K562 (cell line): ENCODE data around the gene CDK4. TPM values are rescaled to one million over a fixed set of nuclear protein-coding genes. Genes with fewer than 3 reads are reported as not detected.

Experiments used
- ATAC-seq: fragments of 200-7000 bp; cut with Tn5 transposase; 3 replicates; pipeline ENCODE4 v1.9.1; 2020; ENCODE audit warnings: moderate library complexity
- BruUV-seq: library from RNA; stranded (reverse); fragments of 400-500 nt; replicated peaks from 2 replicates; lab custom pipeline; 2021; lab: Mats Ljungman, UMichigan
- CTCF ChIA-PET: fragments of 300-600 bp; formaldehyde crosslinking; extraction: SDS; loops from one replicate; lab custom pipeline; 2021; ENCODE audit warnings: low intra/inter-chr PET ratio; lab: Yijun Ruan, JAX
- POLR2A ChIA-PET: fragments of 300-600, 350-650 bp; sonication (Branson Sonifier 250); formaldehyde crosslinking; extraction: SDS; loops from one replicate; lab custom pipeline; 2021; ENCODE audit warnings: antibody characterized with exemption, inconsistent platforms; lab: Yijun Ruan, JAX
- DNase-seq, 4 experiments: peaks; one replicate each; pipeline versions ENCODE4 v3.0.0 to v3.0.0-alpha.2; 2011 to 2018; ENCODE audit warnings: low spot score in 3 of 4, mixed read lengths in 3 of 4; ENCODE audit errors: extremely low read depth in 1 of 4
- FAIRE-seq: peaks from 2 replicates; lab custom pipeline; 2011; peaks lifted over from hg19 to GRCh38; lab: Jason Lieb, UNC
- H2AFZ ChIP-seq: 2 replicates; pipeline ENCODE4 v1.6.0; 2011; ENCODE audit warnings: low read depth, low read length, control low read depth, inconsistent platforms
- H3K27ac ChIP-seq: fragments of 200-600 bp; 3 replicates; pipeline ENCODE4 v1.8.0; 2011; ENCODE audit warnings: low read depth, mild to moderate bottlenecking, control low read depth, inconsistent platforms, low read length, moderate library complexity, mixed read lengths; ENCODE audit errors: extremely low read depth
- H3K27me3 ChIP-seq, 2 experiments: fragments of 300-600 bp in 1 of 2; 2 replicates in 1 of 2; 3 replicates in 1 of 2; pipeline versions ENCODE4 v1.6.0 to v1.8.0; 2011; ENCODE audit warnings: inconsistent platforms in 2 of 2, low read length in 2 of 2, mild to moderate bottlenecking in 1 of 2, mixed read lengths in 1 of 2, moderate library complexity in 1 of 2; ENCODE audit not compliant: control insufficient read depth in 2 of 2, insufficient read depth in 2 of 2
- H3K36me3 ChIP-seq: fragments of 300-600 bp; 3 replicates; pipeline ENCODE4 v1.8.0; 2011; ENCODE audit warnings: mild to moderate bottlenecking, low read length, inconsistent platforms; ENCODE audit not compliant: control insufficient read depth, insufficient read depth
- H3K4me1 ChIP-seq, 2 experiments: fragments of 200-600 bp in 1 of 2; replicated peaks in 1 of 2; 2 replicates in 1 of 2; 3 replicates in 1 of 2; pipeline versions ENCODE4 v1.5.1 to v1.8.0; 2011; ENCODE audit warnings: inconsistent platforms in 2 of 2, low read length in 2 of 2, mild to moderate bottlenecking in 1 of 2, mixed read lengths in 1 of 2, moderate library complexity in 1 of 2; ENCODE audit not compliant: control insufficient read depth in 2 of 2, insufficient read depth in 2 of 2
- H3K4me2 ChIP-seq: 2 replicates; pipeline ENCODE4 v1.6.1; 2011; ENCODE audit warnings: low read length, control low read depth, inconsistent platforms, mixed read lengths; ENCODE audit not compliant: insufficient read depth
- H3K4me3 ChIP-seq: fragments of 200-600 bp; sonication (generic), shearing (Covaris generic); 2 replicates; pipeline ENCODE4 v1.5.1; 2016; ENCODE audit warnings: control low read depth, inconsistent platforms
- H3K79me2 ChIP-seq: fragments of 200-600 bp; 3 replicates; pipeline ENCODE4 v1.8.0; 2011; ENCODE audit warnings: low read length, inconsistent platforms; ENCODE audit not compliant: control insufficient read depth, insufficient read depth
- H3K9ac ChIP-seq, 2 experiments: 2 replicates each; pipeline versions ENCODE4 v1.6.0 to v1.6.1; 2011; ENCODE audit warnings: low read depth in 2 of 2, low read length in 2 of 2, control low read depth in 1 of 2, inconsistent platforms in 1 of 2, mild to moderate bottlenecking in 1 of 2, mixed read lengths in 1 of 2; ENCODE audit not compliant: insufficient read depth in 1 of 2
- H3K9me1 ChIP-seq: one replicate; pipeline ENCODE4 v1.6.0; 2011; ENCODE audit warnings: inconsistent platforms, mild to moderate bottlenecking, low read length, moderate library complexity; ENCODE audit not compliant: control insufficient read depth, insufficient read depth
- H3K9me3 ChIP-seq: replicated peaks from 2 replicates; pipeline ENCODE4 v1.5.1; 2011; ENCODE audit warnings: low read depth, low read length, inconsistent platforms; ENCODE audit not compliant: control insufficient read depth, insufficient read depth
- H4K20me1 ChIP-seq: replicated peaks from 2 replicates; pipeline ENCODE4 v1.6.1; 2011; ENCODE audit warnings: low read length, inconsistent platforms, mixed read lengths; ENCODE audit not compliant: control insufficient read depth, insufficient read depth
- BACH1 ChIP-seq: fragments of 200-800 bp; sonication (Bioruptor generic); IDR thresholded peaks from 2 replicates; pipeline ENCODE4 v1.6.1; 2016; ENCODE audit warnings: missing genetic modification characterization, missing compliant biosample characterization
- BRF2 ChIP-seq: IDR thresholded peaks from 3 replicates; pipeline ENCODE4 v1.6.1; 2011; ENCODE audit warnings: borderline replicate concordance, mild to moderate bottlenecking; ENCODE audit not compliant: insufficient read length, insufficient read depth
- ELF1 ChIP-seq: fragments of 200-800 bp; sonication (Bioruptor generic); IDR thresholded peaks from 2 replicates; pipeline ENCODE4 v1.6.1; 2016; ENCODE audit warnings: missing genetic modification characterization, missing compliant biosample characterization
- LARP7 ChIP-seq: fragments of 450-650 bp; IDR thresholded peaks from 2 replicates; pipeline ENCODE4 v1.6.1; 2016
- SRSF7 ChIP-seq: fragments of 200-400 bp; formaldehyde crosslinking; optimal IDR thresholded peaks from 2 replicates; pipeline ENCODE3; 2017; ENCODE audit warnings: mild to moderate bottlenecking, low read depth, low read length
- SUPT5H ChIP-seq: fragments of 450-650 bp; IDR thresholded peaks from 2 replicates; pipeline ENCODE4 v1.6.1; 2016
- U2AF2 ChIP-seq: fragments of 200-400 bp; formaldehyde crosslinking; optimal IDR thresholded peaks from 2 replicates; pipeline ENCODE3; 2017; ENCODE audit warnings: low read depth, mild to moderate bottlenecking, low read length
- ZNF311 ChIP-seq: fragments of 250-450 bp; sonication (Bioruptor Pico); IDR thresholded peaks from 2 replicates; pipeline ENCODE4 v1.4.0; 2020; ENCODE audit warnings: mild to moderate bottlenecking, moderate library complexity
- ZNF384 ChIP-seq: IDR thresholded peaks from 2 replicates; pipeline ENCODE4 v1.6.1; 2012; ENCODE audit warnings: low read depth, low read length, improper control_type of control experiment
- ZNF431 ChIP-seq: sonication (generic); formaldehyde crosslinking; IDR thresholded peaks from 2 replicates; pipeline ENCODE4 v1.8.0; 2022; ENCODE audit warnings: mild to moderate bottlenecking, missing genetic modification reagents
- WGBS: fragments of 100-300 bp; shearing (Covaris generic); methylation state at CpG from one replicate; pipeline ENCODE4 v1.1.6; 2016; ENCODE audit warnings: low coverage, mixed read lengths; ENCODE audit not compliant: insufficient coverage; ENCODE audit errors: missing lambda C conversion rate; 5-methylcytosine and 5-hydroxymethylcytosine counted together
- in situ Hi-C: fragments of 300-500 bp; cut with MboI; formaldehyde crosslinking; loops from 4 replicates; pipeline ENCODE4 v1.15.0; 2018; ENCODE audit warnings: inconsistent platforms, mixed read lengths
- intact Hi-C: fragments of 100-400 bp; cut with micrococcal nuclease; formaldehyde crosslinking; loops from 2 replicates; pipeline ENCODE4 v1.14.2; 2022
- polyA plus RNA-seq, 8 experiments: library from polyadenylated mRNA; depleted of rRNA in 4 of 8; stranded (reverse) in 5 of 8; unstranded in 3 of 8; fragments of >200 nt; fragmentation: Nextera tagmentation in 2 of 8; fragmentation: Illumina TruSeq in 1 of 8; extraction: Ambion mirVana in 2 of 8; extraction: Trizol in 1 of 8; gene quantifications; 2 replicates each; pipeline versions ENCODE4 v1.2.1 to v1.2.3, GENCODE V29; 2011 to 2014; ENCODE audit warnings: inconsistent platforms in 1 of 8, missing spikeins in 1 of 8
- total RNA-seq, 7 experiments: library from RNA; depleted of rRNA in 6 of 7; stranded (reverse); fragments of >200 nt in 6 of 7; fragmentation: Illumina TruSeq in 2 of 7; extraction: Trizol in 2 of 7; gene quantifications; 2 replicates each; pipeline versions ENCODE4 v1.2.1 to v1.2.3, GENCODE V29; 2011 to 2021; ENCODE audit warnings: low replicate concordance in 1 of 7
- TF ChIP-seq, protein P1 (sequence below): fragments of 450-650 bp; IDR thresholded peaks from 2 replicates; pipeline ENCODE4 v1.7.1; 2018; ENCODE audit warnings: mild to moderate bottlenecking, low read depth; ENCODE audit not compliant: partially characterized antibody
- TF ChIP-seq, protein P2 (sequence below): fragments of 450-650 bp; IDR thresholded peaks from 2 replicates; pipeline ENCODE4 v1.6.1; 2018; ENCODE audit not compliant: partially characterized antibody
- TF ChIP-seq, protein P3 (sequence below): fragments of 250-450 bp; sonication (Bioruptor Pico); IDR thresholded peaks from 2 replicates; pipeline ENCODE4 v1.5.0; 2020; ENCODE audit warnings: mild to moderate bottlenecking, borderline replicate concordance

CDK4 gene
- total and polyA plus RNA-seq, 9 of the 15 experiments (the other 6 are each of a cell fraction or from before 2014, with no cell fraction given) = 37.8 to 436 (median 238) TPM

- H3K79me2 ChIP-seq = no peaks in the 10 kb centered on the region
- ChIA-PET CTCF (no interaction called here), POLR2A (interaction anchor here (0.6 kb wide), 1 partner anchor 17 kb away, joined by 3 read pairs; no protein-coding TSS in a partner anchor)
- no peaks in the 10 kb centered on the region for H3K9me1 ChIP-seq
- H3K4me2 ChIP-seq = no peak overlapping the region
- no peaks in the 10 kb centered on the region for H3K4me1 ChIP-seq
- H3K36me3 ChIP-seq = peaks cover 40% of the 10 kb centered on the region
- no peaks in the 10 kb centered on the region for H3K27me3 ChIP-seq
- no peak overlapping the region for H3K4me3 ChIP-seq
- no peak overlapping the region for H2AFZ ChIP-seq
- no peak for DNase-seq
- 88% methylated on average over 2 of the region's 2 CpGs for WGBS
- intact Hi-C loops = no loop called here
- in situ Hi-C loops = no loop called here
- no TSS peak for BruUV-seq
- peak; percentile 36; the same call in 1 of the 3 replicates for ATAC-seq
- peaks cover 5% of the 10 kb centered on the region; the same call in 1 of the 2 replicates for H3K9me3 ChIP-seq
- no peaks in the 10 kb centered on the region for H4K20me1 ChIP-seq
- H3K9ac ChIP-seq = no peak overlapping the region
- H3K27ac ChIP-seq = no peak overlapping the region
- no peak for FAIRE-seq
- TF ChIP-seq, protein P1, sequence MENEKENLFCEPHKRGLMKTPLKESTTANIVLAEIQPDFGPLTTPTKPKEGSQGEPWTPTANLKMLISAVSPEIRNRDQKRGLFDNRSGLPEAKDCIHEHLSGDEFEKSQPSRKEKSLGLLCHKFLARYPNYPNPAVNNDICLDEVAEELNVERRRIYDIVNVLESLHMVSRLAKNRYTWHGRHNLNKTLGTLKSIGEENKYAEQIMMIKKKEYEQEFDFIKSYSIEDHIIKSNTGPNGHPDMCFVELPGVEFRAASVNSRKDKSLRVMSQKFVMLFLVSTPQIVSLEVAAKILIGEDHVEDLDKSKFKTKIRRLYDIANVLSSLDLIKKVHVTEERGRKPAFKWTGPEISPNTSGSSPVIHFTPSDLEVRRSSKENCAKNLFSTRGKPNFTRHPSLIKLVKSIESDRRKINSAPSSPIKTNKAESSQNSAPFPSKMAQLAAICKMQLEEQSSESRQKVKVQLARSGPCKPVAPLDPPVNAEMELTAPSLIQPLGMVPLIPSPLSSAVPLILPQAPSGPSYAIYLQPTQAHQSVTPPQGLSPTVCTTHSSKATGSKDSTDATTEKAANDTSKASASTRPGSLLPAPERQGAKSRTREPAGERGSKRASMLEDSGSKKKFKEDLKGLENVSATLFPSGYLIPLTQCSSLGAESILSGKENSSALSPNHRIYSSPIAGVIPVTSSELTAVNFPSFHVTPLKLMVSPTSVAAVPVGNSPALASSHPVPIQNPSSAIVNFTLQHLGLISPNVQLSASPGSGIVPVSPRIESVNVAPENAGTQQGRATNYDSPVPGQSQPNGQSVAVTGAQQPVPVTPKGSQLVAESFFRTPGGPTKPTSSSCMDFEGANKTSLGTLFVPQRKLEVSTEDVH = no peak
- TF ChIP-seq, protein P2, sequence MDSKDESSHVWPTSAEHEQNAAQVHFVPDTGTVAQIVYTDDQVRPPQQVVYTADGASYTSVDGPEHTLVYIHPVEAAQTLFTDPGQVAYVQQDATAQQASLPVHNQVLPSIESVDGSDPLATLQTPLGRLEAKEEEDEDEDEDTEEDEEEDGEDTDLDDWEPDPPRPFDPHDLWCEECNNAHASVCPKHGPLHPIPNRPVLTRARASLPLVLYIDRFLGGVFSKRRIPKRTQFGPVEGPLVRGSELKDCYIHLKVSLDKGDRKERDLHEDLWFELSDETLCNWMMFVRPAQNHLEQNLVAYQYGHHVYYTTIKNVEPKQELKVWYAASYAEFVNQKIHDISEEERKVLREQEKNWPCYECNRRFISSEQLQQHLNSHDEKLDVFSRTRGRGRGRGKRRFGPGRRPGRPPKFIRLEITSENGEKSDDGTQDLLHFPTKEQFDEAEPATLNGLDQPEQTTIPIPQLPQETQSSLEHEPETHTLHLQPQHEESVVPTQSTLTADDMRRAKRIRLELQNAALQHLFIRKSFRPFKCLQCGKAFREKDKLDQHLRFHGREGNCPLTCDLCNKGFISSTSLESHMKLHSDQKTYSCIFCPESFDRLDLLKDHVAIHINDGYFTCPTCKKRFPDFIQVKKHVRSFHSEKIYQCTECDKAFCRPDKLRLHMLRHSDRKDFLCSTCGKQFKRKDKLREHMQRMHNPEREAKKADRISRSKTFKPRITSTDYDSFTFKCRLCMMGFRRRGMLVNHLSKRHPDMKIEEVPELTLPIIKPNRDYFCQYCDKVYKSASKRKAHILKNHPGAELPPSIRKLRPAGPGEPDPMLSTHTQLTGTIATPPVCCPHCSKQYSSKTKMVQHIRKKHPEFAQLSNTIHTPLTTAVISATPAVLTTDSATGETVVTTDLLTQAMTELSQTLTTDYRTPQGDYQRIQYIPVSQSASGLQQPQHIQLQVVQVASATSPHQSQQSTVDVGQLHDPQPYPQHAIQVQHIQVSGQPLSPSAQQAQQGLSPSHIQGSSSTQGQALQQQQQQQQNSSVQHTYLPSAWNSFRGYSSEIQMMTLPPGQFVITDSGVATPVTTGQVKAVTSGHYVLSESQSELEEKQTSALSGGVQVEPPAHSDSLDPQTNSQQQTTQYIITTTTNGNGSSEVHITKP = no peak
- no peak for TF ChIP-seq ELF1 (tag)
- no peak for TF ChIP-seq BACH1 (tag)
- TF ChIP-seq ZNF431 (CRISPR knock-in tag) = no peak
- no peak for TF ChIP-seq ZNF384
- TF ChIP-seq, protein P3, sequence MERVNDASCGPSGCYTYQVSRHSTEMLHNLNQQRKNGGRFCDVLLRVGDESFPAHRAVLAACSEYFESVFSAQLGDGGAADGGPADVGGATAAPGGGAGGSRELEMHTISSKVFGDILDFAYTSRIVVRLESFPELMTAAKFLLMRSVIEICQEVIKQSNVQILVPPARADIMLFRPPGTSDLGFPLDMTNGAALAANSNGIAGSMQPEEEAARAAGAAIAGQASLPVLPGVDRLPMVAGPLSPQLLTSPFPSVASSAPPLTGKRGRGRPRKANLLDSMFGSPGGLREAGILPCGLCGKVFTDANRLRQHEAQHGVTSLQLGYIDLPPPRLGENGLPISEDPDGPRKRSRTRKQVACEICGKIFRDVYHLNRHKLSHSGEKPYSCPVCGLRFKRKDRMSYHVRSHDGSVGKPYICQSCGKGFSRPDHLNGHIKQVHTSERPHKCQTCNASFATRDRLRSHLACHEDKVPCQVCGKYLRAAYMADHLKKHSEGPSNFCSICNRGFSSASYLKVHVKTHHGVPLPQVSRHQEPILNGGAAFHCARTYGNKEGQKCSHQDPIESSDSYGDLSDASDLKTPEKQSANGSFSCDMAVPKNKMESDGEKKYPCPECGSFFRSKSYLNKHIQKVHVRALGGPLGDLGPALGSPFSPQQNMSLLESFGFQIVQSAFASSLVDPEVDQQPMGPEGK (CRISPR knock-in tag) = no peak
- no peak for TF ChIP-seq LARP7
- TF ChIP-seq U2AF2 = no peak
- no peak for TF ChIP-seq SRSF7
- TF ChIP-seq BRF2 = no peak
- no peak for TF ChIP-seq ZNF311 (CRISPR knock-in tag)
- no peak for TF ChIP-seq SUPT5H
Measured at GRCh38 chr12:57700317-57700716, 51.8 kb downstream of the CDK4 start.
